OCI-LY7 (cell line): ENCODE results near the gene THG1L.

ENCODE experiments used
- CTCF ChIP-seq: fragments of 200-600 bp; sonication (generic); conservative IDR thresholded peaks from 2 replicates; pipeline ENCODE4 v1.5.1; 2014; ENCODE audit warnings: mild to moderate bottlenecking, antibody characterized with exemption, low read length, moderate library complexity, mixed read lengths
- EZH2phosphoT487 ChIP-seq: fragments of 200-600 bp; sonication (generic); IDR thresholded peaks from 2 replicates; pipeline ENCODE4 v1.6.1; 2018; ENCODE audit warnings: low read depth, borderline replicate concordance, mild to moderate bottlenecking, mixed run types, antibody characterized with exemption, low read length, moderate library complexity, mixed read lengths

GRCh38 chr5:157729858-157730257 is 1.4 kb upstream of the THG1L start:
- TF ChIP-seq CTCF (no peak), EZH2phosphoT487 (no peak)
